ENCODE measurements around the gene KRT80. TPM values are rescaled to one million over a fixed set of nuclear protein-coding genes. Genes with fewer than 3 reads are reported as not detected.

The KRT80 gene
- polyA plus RNA-seq, 2 donors: 40.9 to 53.9 TPM

- 95% methylated on average over 13 of the region's 13 CpGs for WGBS, 2 donors
Measured at GRCh38 chr12:52200086-52200780, 8.4 kb upstream of the KRT80 start.

GRCh38 chr12:52199294-52199919 lies 7.6 kb upstream of the KRT80 start:
- Histone ChIP-seq H3K4me3 (ENCODE audit: low read depth in 1 of 2, low read length in 2 of 2) (no peak overlapping the region), H3K4me1 (ENCODE audit: control insufficient read depth in 2 of 2, insufficient read depth in 2 of 2, low read length in 1 of 2) (peaks cover 5 to 19% of the 10 kb centered on the region in 2 donors), H3K27ac (ENCODE audit: low read depth in 2 of 2, low read length in 1 of 2) (peak overlapping the region in 1 of 2 donors; percentile 71), H3K27me3 (ENCODE audit: control insufficient read depth in 1 of 2, insufficient read depth in 2 of 2, low read length in 2 of 2) (no peaks in the 10 kb centered on the region), H3K9me3 (ENCODE audit: control insufficient read depth in 2 of 2, insufficient read depth in 1 of 2, low read depth in 1 of 2, low read length in 1 of 2) (no peaks in the 10 kb centered on the region), H3K36me3 (ENCODE audit: control insufficient read depth in 2 of 2, insufficient read depth in 2 of 2, low read length in 1 of 2) (no peaks in the 10 kb centered on the region)
- 85 to 86% methylated on average over 8 of the region's 8 CpGs for WGBS, 2 donors

More at GRCh38 chr12:52200086-52200780, 8.4 kb upstream of the KRT80 start:
- Histone ChIP-seq H3K4me1 (ENCODE audit: control insufficient read depth in 2 of 2, insufficient read depth in 2 of 2, low read length in 1 of 2) (peaks cover 5 to 17% of the 10 kb centered on the region in 2 donors), H3K9me3 (ENCODE audit: control insufficient read depth in 2 of 2, insufficient read depth in 1 of 2, low read depth in 1 of 2, low read length in 1 of 2) (no peaks in the 10 kb centered on the region), H3K27me3 (ENCODE audit: control insufficient read depth in 1 of 2, insufficient read depth in 2 of 2, low read length in 2 of 2) (no peaks in the 10 kb centered on the region), H3K27ac (ENCODE audit: low read depth in 2 of 2, low read length in 1 of 2) (no peak overlapping the region), H3K36me3 (ENCODE audit: control insufficient read depth in 2 of 2, insufficient read depth in 2 of 2, low read length in 1 of 2) (no peaks in the 10 kb centered on the region), H3K4me3 (ENCODE audit: low read depth in 1 of 2, low read length in 2 of 2) (no peak overlapping the region)

- Histone ChIP-seq H3K27me3 (ENCODE audit: control insufficient read depth in 1 of 2, insufficient read depth in 2 of 2, low read length in 2 of 2) (no peaks in the 10 kb centered on the region), H3K4me1 (ENCODE audit: control insufficient read depth in 2 of 2, insufficient read depth in 2 of 2, low read length in 1 of 2) (peaks cover 3 to 24% of the 10 kb centered on the region in 2 donors), H3K4me3 (ENCODE audit: low read depth in 1 of 2, low read length in 2 of 2) (no peak overlapping the region), H3K36me3 (ENCODE audit: control insufficient read depth in 2 of 2, insufficient read depth in 2 of 2, low read length in 1 of 2) (no peaks in the 10 kb centered on the region), H3K27ac (ENCODE audit: low read depth in 2 of 2, low read length in 1 of 2) (peak overlapping the region in 1 of 2 donors; percentile 71), H3K9me3 (ENCODE audit: control insufficient read depth in 2 of 2, insufficient read depth in 1 of 2, low read depth in 1 of 2, low read length in 1 of 2) (no peaks in the 10 kb centered on the region)
- WGBS, 2 donors: 66% methylated on average over 5 of the region's 5 CpGs
Measured at GRCh38 chr12:52198454-52199215, 6.8 kb upstream of the KRT80 start.

- Histone ChIP-seq H3K4me3 (ENCODE audit: low read depth in 1 of 2, low read length in 2 of 2) (no peak overlapping the region), H3K36me3 (ENCODE audit: control insufficient read depth in 2 of 2, insufficient read depth in 2 of 2, low read length in 1 of 2) (no peaks in the 10 kb centered on the region), H3K4me1 (ENCODE audit: control insufficient read depth in 2 of 2, insufficient read depth in 2 of 2, low read length in 1 of 2) (peaks cover 0 to 30% of the 10 kb centered on the region in 2 donors), H3K9me3 (ENCODE audit: control insufficient read depth in 2 of 2, insufficient read depth in 1 of 2, low read depth in 1 of 2, low read length in 1 of 2) (no peaks in the 10 kb centered on the region), H3K27ac (ENCODE audit: low read depth in 2 of 2, low read length in 1 of 2) (peak overlapping the region; percentile 21 to 44), H3K27me3 (ENCODE audit: control insufficient read depth in 1 of 2, insufficient read depth in 2 of 2, low read length in 2 of 2) (no peaks in the 10 kb centered on the region)
- 55 to 68% methylated on average over 11 of the region's 11 CpGs for WGBS, 2 donors
Measured at GRCh38 chr12:52197371-52198231, 5.8 kb upstream of the KRT80 start.

- H3K4me3 ChIP-seq (ENCODE audit: low read depth in 1 of 2, low read length in 2 of 2): no peak overlapping the region
- no peaks in the 10 kb centered on the region for H3K27me3 ChIP-seq (ENCODE audit: control insufficient read depth in 1 of 2, insufficient read depth in 2 of 2, low read length in 2 of 2)
- no peak overlapping the region for H3K27ac ChIP-seq (ENCODE audit: low read depth in 2 of 2, low read length in 1 of 2)
- peaks cover 0 to 43% of the 10 kb centered on the region in 2 donors for H3K4me1 ChIP-seq (ENCODE audit: control insufficient read depth in 2 of 2, insufficient read depth in 2 of 2, low read length in 1 of 2)
- 84 to 93% methylated on average over 8 of the region's 8 CpGs for WGBS, 2 donors
- H3K36me3 ChIP-seq (ENCODE audit: control insufficient read depth in 2 of 2, insufficient read depth in 2 of 2, low read length in 1 of 2): peaks cover 0 to 2% of the 10 kb centered on the region in 2 donors
- no peaks in the 10 kb centered on the region for H3K9me3 ChIP-seq (ENCODE audit: control insufficient read depth in 2 of 2, insufficient read depth in 1 of 2, low read depth in 1 of 2, low read length in 1 of 2)
Measured at GRCh38 chr12:52195065-52195730, 3.4 kb upstream of the KRT80 start.

GRCh38 chr12:52193991-52194390 lies 2.2 kb upstream of the KRT80 start:
- WGBS, 2 donors: 55 to 61% methylated on average over 6 of the region's 6 CpGs
- Histone ChIP-seq H3K4me3 (ENCODE audit: low read depth in 1 of 2, low read length in 2 of 2) (no peak overlapping the region), H3K27ac (ENCODE audit: low read depth in 2 of 2, low read length in 1 of 2) (peak overlapping the region in 1 of 2 donors; percentile 28), H3K9me3 (ENCODE audit: control insufficient read depth in 2 of 2, insufficient read depth in 1 of 2, low read depth in 1 of 2, low read length in 1 of 2) (no peaks in the 10 kb centered on the region), H3K36me3 (ENCODE audit: control insufficient read depth in 2 of 2, insufficient read depth in 2 of 2, low read length in 1 of 2) (peaks cover 0 to 3% of the 10 kb centered on the region in 2 donors), H3K4me1 (ENCODE audit: control insufficient read depth in 2 of 2, insufficient read depth in 2 of 2, low read length in 1 of 2) (peaks cover 0 to 42% of the 10 kb centered on the region in 2 donors), H3K27me3 (ENCODE audit: control insufficient read depth in 1 of 2, insufficient read depth in 2 of 2, low read length in 2 of 2) (no peaks in the 10 kb centered on the region)

GRCh38 chr12:52193532-52193931 lies 1.7 kb upstream of the KRT80 start:
- Histone ChIP-seq H3K4me1 (ENCODE audit: control insufficient read depth in 2 of 2, insufficient read depth in 2 of 2, low read length in 1 of 2) (peaks cover 0 to 38% of the 10 kb centered on the region in 2 donors), H3K27ac (ENCODE audit: low read depth in 2 of 2, low read length in 1 of 2) (peak overlapping the region in 1 of 2 donors; percentile 28)

GRCh38 chr12:52190860-52191729 lies 719 bp downstream of the KRT80 start:
- H3K27me3 ChIP-seq (ENCODE audit: control insufficient read depth in 1 of 2, insufficient read depth in 2 of 2, low read length in 2 of 2): no peaks in the 10 kb centered on the region
- H3K36me3 ChIP-seq (ENCODE audit: control insufficient read depth in 2 of 2, insufficient read depth in 2 of 2, low read length in 1 of 2): peaks cover 0 to 3% of the 10 kb centered on the region in 2 donors
- peak overlapping the region; percentile 47 to 56 for H3K4me3 ChIP-seq (ENCODE audit: low read depth in 1 of 2, low read length in 2 of 2)
- WGBS, 2 donors: 74% methylated on average over 16 of the region's 16 CpGs
- H3K4me1 ChIP-seq (ENCODE audit: control insufficient read depth in 2 of 2, insufficient read depth in 2 of 2, low read length in 1 of 2): peaks cover 4 to 33% of the 10 kb centered on the region in 2 donors
- H3K27ac ChIP-seq (ENCODE audit: low read depth in 2 of 2, low read length in 1 of 2): peak overlapping the region; percentile 88 to 89
- H3K9me3 ChIP-seq (ENCODE audit: control insufficient read depth in 2 of 2, insufficient read depth in 1 of 2, low read depth in 1 of 2, low read length in 1 of 2): no peaks in the 10 kb centered on the region

More at GRCh38 chr12:52193532-52193931, 1.7 kb upstream of the KRT80 start:
- H3K4me3 ChIP-seq (ENCODE audit: low read depth in 1 of 2, low read length in 2 of 2): no peak overlapping the region
- H3K9me3 ChIP-seq (ENCODE audit: control insufficient read depth in 2 of 2, insufficient read depth in 1 of 2, low read depth in 1 of 2, low read length in 1 of 2): no peaks in the 10 kb centered on the region
- peaks cover 0 to 3% of the 10 kb centered on the region in 2 donors for H3K36me3 ChIP-seq (ENCODE audit: control insufficient read depth in 2 of 2, insufficient read depth in 2 of 2, low read length in 1 of 2)
- H3K27me3 ChIP-seq (ENCODE audit: control insufficient read depth in 1 of 2, insufficient read depth in 2 of 2, low read length in 2 of 2): no peaks in the 10 kb centered on the region
- WGBS, 2 donors: 75 to 85% methylated on average over 6 of the region's 6 CpGs
